HFFc6 (cell line): ENCODE data around the gene GAREM1. TPM values are rescaled to one million over a fixed set of nuclear protein-coding genes. Genes with fewer than 3 reads are reported as not detected.
A peak's percentile ranks its signal among the peaks of the same experiment; 100 is the strongest.

ENCODE experiments used
- DNase-seq: peaks from one replicate; pipeline ENCODE4 v3.0.0-alpha.2; 2018
- H3K27ac Mint-ChIP-seq: 2 replicates; pipeline ENCODE4 v1.8.0; 2020; ENCODE audit warnings: mild to moderate bottlenecking, mixed read lengths
- H3K27me3 Mint-ChIP-seq: 2 replicates; pipeline ENCODE4 v1.8.0; 2021; ENCODE audit warnings: mild to moderate bottlenecking, moderate library complexity, mixed read lengths; ENCODE audit not compliant: insufficient read depth
- H3K36me3 Mint-ChIP-seq: 2 replicates; pipeline ENCODE4 v1.8.0; 2021; ENCODE audit warnings: low read depth, mixed read lengths
- H3K4me1 Mint-ChIP-seq: 2 replicates; pipeline ENCODE4 v1.8.0; 2020; ENCODE audit warnings: low read depth, mixed read lengths
- H3K4me3 Mint-ChIP-seq: 2 replicates; pipeline ENCODE4 v1.8.0; 2020; ENCODE audit warnings: mild to moderate bottlenecking, moderate library complexity, mixed read lengths
- H3K9me3 Mint-ChIP-seq: 2 replicates; pipeline ENCODE4 v1.8.0; 2020; ENCODE audit warnings: mild to moderate bottlenecking, mixed read lengths
- total RNA-seq, 6 experiments: library from RNA; stranded (reverse); fragmentation: NEBNext Ultra II Directional; extraction: Animal tissue kit (Norgen Biotek cat#: 25700); gene quantifications; 2 replicates in 1 of 6; 3 replicates in 5 of 6; pipeline ENCODE4 v1.2.3, GENCODE V29; 2021
- TF ChIP-seq, protein P1 (sequence below): fragments of 200-600 bp; sonication (generic); IDR thresholded peaks from 2 replicates; pipeline ENCODE4 v1.5.0; 2021; ENCODE audit warnings: antibody characterized with exemption, mild to moderate bottlenecking

GAREM1 gene
- total RNA-seq, 6 experiments from 2014 or later: 0.03 to 0.31 (median 0.08) TPM

DNA sequence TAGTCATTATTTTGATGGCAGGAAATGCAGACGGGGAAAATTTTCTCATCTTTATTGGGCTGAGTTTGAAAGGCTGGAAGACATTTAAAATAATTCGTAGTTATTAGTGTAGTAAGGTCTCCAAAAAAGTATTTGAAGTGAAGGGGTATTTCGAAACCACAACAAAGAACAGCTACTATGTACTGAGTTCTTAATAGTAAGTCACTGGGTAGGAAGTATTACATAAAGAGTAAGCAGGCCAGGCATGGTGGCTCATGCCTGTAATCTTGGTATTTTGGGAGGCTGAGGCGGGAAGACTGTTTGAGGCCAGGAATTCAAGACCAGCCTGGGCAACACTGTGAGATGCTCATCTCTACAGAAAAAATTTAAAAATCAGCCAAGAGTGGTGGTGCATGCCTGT is 167.3 kb downstream of the GAREM1 start:
- Mint-ChIP-seq H3K36me3 (no peaks in the 10 kb centered on the region), H3K9me3 (peaks cover 18% of the 10 kb centered on the region), H3K4me1 (no peaks in the 10 kb centered on the region; the same call in 1 of the 2 replicates), H3K4me3 (no peak overlapping the region), H3K27ac (no peak overlapping the region), H3K27me3 (no peaks in the 10 kb centered on the region)
- DNase-seq: no peak
- TF ChIP-seq, protein P1, sequence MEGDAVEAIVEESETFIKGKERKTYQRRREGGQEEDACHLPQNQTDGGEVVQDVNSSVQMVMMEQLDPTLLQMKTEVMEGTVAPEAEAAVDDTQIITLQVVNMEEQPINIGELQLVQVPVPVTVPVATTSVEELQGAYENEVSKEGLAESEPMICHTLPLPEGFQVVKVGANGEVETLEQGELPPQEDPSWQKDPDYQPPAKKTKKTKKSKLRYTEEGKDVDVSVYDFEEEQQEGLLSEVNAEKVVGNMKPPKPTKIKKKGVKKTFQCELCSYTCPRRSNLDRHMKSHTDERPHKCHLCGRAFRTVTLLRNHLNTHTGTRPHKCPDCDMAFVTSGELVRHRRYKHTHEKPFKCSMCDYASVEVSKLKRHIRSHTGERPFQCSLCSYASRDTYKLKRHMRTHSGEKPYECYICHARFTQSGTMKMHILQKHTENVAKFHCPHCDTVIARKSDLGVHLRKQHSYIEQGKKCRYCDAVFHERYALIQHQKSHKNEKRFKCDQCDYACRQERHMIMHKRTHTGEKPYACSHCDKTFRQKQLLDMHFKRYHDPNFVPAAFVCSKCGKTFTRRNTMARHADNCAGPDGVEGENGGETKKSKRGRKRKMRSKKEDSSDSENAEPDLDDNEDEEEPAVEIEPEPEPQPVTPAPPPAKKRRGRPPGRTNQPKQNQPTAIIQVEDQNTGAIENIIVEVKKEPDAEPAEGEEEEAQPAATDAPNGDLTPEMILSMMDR: no peak

DNA sequence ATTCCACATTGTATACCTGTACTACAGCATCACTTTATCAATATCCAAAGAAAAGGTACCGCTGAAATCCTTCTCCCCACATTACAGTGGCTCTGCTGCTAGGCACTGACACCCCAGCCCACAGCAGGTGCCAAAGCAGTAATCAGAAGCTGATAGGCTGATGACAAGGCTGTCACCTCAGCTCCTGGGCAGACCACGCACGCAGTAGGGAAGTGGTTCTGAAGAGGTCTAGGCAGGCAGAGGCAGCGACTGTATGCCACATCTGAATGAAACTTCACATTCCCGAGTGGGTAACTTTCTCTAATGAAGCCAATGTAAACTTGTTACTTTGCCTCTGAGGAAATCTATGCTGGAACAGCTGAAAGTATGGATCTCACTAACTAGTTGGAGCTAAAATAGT is 167.9 kb downstream of the GAREM1 start:
- Mint-ChIP-seq H3K4me1 (no peaks in the 10 kb centered on the region; the same call in 1 of the 2 replicates), H3K4me3 (no peak overlapping the region), H3K36me3 (no peaks in the 10 kb centered on the region), H3K9me3 (peaks cover 18% of the 10 kb centered on the region), H3K27me3 (no peaks in the 10 kb centered on the region), H3K27ac (no peak overlapping the region)
- DNase-seq: no peak
- TF ChIP-seq, protein P1: no peak

DNA sequence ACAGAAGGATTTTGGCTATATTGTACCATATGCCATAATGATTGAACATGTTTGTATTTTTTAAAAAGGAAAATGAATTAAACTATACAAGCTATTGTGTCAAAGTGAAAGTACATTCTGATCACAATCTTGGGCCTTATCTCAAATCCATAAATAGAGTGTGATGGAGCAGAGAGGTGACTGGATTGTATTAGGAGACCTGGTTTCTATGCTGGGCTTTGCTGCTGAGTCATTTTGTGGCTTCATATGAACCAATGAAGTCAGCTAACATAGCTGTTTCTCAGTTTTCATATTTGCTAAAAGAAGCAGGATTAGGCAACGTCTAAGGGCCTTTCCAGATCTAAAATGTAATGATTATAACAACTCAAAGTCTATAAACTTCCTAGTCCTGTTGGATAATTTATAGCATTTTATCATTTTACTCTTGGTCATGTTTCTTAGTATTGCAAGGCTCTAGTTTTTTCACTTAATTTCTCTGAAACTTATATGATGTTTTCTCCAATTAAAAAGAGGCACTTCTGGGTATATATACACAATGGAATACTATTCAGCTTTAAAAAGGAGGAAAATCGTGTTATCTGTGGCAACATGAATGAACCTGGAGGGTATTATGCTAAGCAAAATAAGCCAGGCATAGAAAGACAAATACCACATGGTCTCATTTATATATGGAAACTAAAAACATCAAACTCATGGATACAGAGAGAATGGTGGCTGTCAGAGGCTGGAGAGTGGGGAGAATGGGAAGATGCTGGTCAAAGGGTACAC is 168.5 kb downstream of the GAREM1 start:
- TF ChIP-seq, protein P1: no peak
- H3K27me3 Mint-ChIP-seq: no peaks in the 10 kb centered on the region
- H3K9me3 Mint-ChIP-seq: peaks cover 18% of the 10 kb centered on the region
- peak; percentile 37 for DNase-seq
- H3K27ac Mint-ChIP-seq: peak overlapping the region; percentile 18; the same call in 1 of the 2 replicates
- H3K4me3 Mint-ChIP-seq: no peak overlapping the region
- no peaks in the 10 kb centered on the region; the same call in 1 of the 2 replicates for H3K4me1 Mint-ChIP-seq
- H3K36me3 Mint-ChIP-seq: no peaks in the 10 kb centered on the region

DNA sequence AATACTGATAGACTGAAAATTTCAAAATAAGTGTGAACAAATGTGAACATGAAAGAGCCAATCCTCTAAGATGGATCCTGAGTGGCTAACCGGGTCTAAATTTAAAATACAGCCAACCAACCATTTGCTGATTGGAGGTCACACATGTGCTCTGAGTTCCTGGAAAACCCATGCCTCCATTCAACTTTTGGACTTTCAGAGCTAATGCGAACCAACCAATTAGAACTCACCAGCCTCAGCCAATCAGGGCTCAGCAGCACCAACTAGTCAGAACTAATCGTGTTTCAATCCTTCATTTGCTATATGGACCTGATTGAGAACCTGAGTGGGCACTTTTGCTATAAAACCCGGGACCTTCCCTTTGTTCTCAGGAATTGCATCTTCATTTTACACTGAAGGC is 169.3 kb downstream of the GAREM1 start:
- no peak for DNase-seq
- Mint-ChIP-seq H3K36me3 (no peaks in the 10 kb centered on the region), H3K4me3 (no peak overlapping the region), H3K27me3 (no peaks in the 10 kb centered on the region), H3K27ac (no peak overlapping the region), H3K9me3 (peaks cover 18% of the 10 kb centered on the region), H3K4me1 (no peaks in the 10 kb centered on the region; the same call in 1 of the 2 replicates)
- TF ChIP-seq, protein P1: no peak

DNA sequence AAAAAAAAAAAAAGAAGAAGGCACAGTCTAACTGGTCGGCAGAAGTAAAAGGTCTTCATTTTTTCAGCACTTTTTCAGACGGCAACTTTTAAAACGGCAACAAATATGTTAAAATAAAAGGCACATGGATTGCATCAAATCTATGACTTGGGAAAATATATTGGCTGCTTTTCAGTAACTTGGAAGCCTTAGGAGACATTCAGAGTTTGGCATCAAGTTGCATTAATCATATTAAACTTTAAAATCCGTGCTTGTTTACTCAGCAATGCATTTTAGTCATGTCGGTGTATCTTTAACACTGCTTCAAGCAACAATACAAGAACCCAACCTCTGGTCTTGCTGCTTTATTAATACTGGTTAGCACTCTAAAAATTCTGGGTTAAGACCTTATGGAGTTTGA is 169.8 kb downstream of the GAREM1 start:
- Mint-ChIP-seq H3K27me3 (no peaks in the 10 kb centered on the region), H3K36me3 (no peaks in the 10 kb centered on the region), H3K9me3 (peaks cover 14% of the 10 kb centered on the region), H3K27ac (no peak overlapping the region), H3K4me1 (no peaks in the 10 kb centered on the region; the same call in 1 of the 2 replicates), H3K4me3 (no peak overlapping the region)
- DNase-seq: peak; percentile 2
- TF ChIP-seq, protein P1: no peak
